Heart left ventricle (tissue), 13 donors: Measurements from ENCODE around the gene SEPSECS.

Source experiments
- POLR2A ChIP-seq, 2 donors: fragments of 450-650 bp; IDR thresholded peaks; one replicate each; pipeline ENCODE4 v1.6.1; 2017; ENCODE audit warnings: antibody characterized with exemption in 2 of 2, mild to moderate bottlenecking in 2 of 2, moderate library complexity in 2 of 2
- TF ChIP-seq, protein P1 (sequence below), 12 donors: fragments of 200-600 bp; sonication (generic) in 4 of 12; IDR thresholded peaks; one replicate each; pipeline versions ENCODE4 v1.5.0 to v1.8.0; 2018 to 2022; ENCODE audit warnings: antibody characterized with exemption in 12 of 12, mild to moderate bottlenecking in 5 of 12
- donor health status: ischemic (EF 13 %, LVEDD 7.1; RV severe dilation, severe dysfunction).
- donor health status: DM: no; HTN: yes; CAD: no.
- donor health status: DM: no; HTN: no; CAD: no.
- donor health status: ischemic (EF 25% LVEDD 6.9; RV normal size, moderate dysfunction).
- donor health status: ischemic (EF 25% LVEDD 5.7; RV mildly dilated, moderate dysfunction).
- donor health status: ischemic (EF 35%, LVEDD 5.7; RV mildly dilated, moderate dysfunction).
- donor health status: nonischemic (EF 11% LVEDD 7.7; RV severe dilation, severe dysfunction).
- donor health status: DM: yes; HTN: yes; CAD: no.
- donor health status: PGD.
- donor health status: ischemic (EF 29% LVEDD 5.4; RV normal size, mild dysfunction).
- donor health status: nonischemic (EF 23%, LVEDD 6.1; RV moderate dilation, normal function).

DNA sequence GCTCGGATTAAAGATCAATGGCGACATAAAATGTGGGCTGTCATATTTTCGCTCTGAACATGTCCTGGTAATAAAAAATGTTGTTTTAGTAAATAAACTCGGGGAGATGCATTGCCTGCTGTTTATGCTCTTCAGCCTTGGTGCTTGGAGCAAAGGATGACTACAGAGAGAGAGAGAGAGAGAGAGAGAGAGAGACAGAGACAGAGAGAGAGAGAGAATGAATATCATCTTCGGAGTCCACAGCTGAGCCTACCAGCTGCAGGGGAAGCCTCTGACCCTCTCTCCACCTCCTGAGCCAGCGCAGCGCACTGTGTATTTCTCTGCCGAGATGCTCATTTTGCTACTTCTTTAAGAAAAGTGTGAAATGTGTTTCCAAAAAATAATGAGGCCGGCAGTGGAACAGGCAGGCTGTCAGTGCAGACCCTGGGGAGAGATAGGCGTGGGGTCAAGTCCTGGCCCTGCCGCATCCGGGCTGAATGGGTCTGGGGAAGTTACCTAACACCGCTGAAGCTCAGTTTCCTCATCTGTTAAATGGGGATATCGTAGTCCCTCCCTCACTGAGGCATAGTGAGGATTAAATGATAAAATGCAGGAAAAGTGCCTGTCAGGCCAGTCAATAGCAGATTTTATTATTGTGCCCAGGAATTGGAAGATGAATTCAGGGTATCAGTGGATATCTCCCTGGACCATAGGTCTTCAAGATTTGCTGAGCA lies 71.0 kb downstream of the SEPSECS start:
- TF ChIP-seq, protein P1, sequence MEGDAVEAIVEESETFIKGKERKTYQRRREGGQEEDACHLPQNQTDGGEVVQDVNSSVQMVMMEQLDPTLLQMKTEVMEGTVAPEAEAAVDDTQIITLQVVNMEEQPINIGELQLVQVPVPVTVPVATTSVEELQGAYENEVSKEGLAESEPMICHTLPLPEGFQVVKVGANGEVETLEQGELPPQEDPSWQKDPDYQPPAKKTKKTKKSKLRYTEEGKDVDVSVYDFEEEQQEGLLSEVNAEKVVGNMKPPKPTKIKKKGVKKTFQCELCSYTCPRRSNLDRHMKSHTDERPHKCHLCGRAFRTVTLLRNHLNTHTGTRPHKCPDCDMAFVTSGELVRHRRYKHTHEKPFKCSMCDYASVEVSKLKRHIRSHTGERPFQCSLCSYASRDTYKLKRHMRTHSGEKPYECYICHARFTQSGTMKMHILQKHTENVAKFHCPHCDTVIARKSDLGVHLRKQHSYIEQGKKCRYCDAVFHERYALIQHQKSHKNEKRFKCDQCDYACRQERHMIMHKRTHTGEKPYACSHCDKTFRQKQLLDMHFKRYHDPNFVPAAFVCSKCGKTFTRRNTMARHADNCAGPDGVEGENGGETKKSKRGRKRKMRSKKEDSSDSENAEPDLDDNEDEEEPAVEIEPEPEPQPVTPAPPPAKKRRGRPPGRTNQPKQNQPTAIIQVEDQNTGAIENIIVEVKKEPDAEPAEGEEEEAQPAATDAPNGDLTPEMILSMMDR (IDR thresholded peaks at IDR 0.05): no peak
- TF ChIP-seq POLR2A (IDR thresholded peaks at IDR 0.05): no peak
